HuH-7 (cell line): Measurements from ENCODE around the gene ANKS1A.

Experiments used
- DNase-seq: peaks from one replicate; pipeline ENCODE4 v3.0.0; 2011; ENCODE audit warnings: low spot score

ANKS1A gene

DNA sequence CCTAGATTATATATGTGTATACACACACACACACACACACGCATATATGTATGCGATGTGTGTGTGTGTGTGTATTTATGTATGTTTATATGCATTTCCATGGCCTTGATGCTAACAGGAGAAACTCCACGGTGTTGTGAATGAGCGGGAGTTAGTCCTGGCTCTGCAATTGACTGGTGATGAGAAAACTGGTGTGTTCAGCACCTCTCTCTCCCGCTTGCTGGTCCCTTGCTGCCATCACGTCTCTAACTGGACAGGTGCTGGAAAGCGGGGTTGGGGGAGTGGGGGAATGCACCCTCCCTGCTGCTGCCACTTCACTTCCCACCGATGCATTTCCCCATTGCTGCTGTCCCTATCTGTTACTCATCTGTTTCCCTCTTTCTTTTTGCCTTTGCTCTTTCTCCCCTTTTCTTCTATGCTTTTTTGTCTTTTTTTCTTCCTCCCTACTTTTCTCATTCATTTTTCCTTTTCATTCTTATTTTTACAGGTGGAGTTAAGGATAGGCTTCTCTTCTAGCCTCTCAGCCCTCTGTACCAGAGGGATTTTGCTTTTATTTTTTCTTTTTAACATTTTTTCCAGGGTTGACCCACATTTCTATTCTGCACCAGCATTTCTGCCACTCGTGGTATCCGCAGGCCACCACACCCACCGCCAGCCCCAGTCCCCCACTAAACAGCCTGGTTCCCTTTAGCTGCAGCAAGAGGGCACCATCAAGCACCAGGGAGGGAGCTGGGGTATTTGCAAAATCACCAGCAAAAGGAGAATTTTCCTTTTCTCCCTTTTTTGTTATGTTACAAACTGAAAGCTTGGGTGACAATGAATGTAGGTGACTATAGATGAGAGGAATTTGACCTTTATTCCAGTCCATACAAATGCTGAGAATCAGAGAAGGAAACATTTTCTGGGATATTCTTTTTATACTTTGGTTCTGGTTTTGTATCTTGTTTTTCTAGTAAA is 136.5 kb downstream of the ANKS1A start:
- no peak for DNase-seq

DNA sequence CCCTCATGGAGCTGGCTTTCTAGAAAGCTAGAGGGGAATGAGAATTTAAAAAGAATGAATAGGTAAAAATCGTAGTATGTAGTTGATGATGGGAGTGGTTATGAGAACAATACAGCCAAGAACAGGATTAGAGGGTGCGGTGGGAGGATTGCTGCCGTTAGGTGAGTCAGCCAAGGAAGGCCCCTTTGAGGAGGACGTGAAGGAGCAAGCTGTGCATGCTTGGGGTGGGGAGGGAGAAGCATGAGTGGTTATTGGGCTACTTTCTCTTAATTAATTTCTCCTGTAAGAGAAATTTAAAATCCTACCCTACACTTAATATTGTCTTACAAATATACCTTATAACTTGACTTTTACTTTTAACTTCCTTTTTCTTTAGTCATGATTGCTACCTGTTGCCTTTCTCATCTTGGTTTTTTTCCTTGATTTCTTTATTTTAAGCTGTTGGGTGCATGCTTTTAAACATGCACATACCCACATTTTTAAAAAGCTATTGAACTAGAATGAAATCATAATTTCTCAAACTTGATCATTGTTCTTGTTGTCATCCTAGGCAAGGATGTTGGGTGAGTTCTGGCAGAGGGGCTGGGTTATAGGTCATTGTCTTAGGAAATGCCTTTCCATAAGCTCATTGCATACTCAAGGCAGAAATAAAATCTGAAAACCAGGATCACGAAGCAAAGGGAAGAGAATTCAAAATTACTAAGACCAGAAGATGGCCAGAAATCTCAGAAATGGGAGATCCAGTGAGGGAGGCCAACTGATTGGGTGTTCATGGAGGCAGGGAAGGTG is 137.6 kb downstream of the ANKS1A start:
- DNase-seq: no peak

DNA sequence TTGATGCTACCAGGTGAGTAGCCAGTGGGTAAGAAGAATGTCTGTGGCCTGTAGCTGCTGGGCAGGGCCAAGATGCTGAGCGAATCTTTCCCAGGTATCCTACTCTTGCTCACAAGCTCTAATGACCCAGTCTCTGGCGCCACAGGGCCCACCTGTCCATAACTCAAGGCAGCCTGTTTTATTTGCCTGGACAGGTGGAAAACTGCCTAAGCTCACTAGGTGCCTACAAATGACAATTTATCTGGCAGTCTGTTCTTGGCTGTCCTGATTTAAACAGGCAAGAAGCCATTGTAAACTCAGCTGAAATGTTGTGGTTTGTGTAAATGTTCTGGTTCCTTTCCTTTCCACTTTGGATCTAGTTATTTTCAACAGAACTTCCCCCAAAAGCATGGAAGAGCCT is 138.8 kb downstream of the ANKS1A start:
- no peak for DNase-seq

DNA sequence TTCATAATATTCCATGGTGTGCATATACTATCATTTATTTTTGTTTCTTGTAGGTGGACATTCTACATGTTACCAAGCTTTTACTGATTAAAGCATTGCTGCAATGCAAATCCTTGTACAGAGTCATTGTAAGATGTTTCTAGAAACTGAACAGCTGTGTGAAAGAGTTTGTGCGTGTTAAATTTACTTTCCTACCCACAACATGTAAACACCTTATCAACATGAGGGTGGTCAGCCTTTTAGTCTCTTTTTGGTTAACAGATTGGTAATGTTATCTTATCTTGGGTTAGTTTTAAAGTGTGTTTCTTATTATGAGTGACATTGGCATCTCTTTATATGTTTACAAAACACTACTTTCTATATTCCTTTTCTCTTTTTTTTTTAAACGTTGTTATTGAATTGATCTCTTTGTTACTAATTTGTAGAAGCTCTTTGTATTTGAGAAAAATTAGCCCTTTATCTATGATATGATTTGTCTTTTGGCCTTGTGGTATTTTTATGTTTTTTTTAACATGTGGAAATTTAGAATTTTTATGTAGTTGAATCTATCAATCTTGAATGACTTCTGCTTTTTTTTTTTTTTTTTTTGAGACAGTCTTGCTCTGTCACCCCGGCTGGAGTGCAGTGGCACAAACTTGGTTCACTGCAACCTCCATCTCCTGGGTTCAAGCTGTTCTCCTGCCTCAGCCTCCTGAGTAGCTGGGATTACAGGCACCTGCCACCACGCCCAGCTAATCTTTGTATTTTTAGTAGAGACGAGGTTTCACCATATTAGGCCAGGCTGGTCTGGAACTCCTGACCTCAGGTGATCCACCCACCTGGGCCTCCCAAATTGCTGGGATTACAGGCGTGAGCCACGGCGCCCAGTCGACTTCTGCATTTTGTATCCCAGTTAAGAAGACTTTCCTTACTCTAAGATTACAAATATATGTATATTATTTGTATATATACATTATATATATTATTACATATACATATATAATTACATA is 140.0 kb downstream of the ANKS1A start:
- DNase-seq: no peak

DNA sequence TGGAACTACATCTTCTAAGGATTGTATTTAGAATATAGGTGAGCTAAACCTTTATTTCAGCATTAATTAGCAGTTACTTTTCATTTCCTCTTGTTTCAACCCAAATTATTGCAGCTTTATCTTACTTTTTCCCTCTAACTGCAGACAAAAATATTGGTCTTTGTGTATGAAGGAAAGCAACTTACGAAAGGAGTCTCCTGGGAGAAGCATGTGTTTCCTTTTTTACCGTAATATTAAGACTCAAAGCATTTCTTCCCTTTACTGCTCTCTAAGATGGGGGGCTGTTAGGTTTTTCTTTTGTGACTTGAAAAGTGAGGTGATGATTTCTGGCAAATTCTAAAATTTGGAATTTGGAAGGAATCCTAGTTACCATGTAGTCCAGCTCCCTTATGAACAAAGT is 141.0 kb downstream of the ANKS1A start:
- DNase-seq: no peak

DNA sequence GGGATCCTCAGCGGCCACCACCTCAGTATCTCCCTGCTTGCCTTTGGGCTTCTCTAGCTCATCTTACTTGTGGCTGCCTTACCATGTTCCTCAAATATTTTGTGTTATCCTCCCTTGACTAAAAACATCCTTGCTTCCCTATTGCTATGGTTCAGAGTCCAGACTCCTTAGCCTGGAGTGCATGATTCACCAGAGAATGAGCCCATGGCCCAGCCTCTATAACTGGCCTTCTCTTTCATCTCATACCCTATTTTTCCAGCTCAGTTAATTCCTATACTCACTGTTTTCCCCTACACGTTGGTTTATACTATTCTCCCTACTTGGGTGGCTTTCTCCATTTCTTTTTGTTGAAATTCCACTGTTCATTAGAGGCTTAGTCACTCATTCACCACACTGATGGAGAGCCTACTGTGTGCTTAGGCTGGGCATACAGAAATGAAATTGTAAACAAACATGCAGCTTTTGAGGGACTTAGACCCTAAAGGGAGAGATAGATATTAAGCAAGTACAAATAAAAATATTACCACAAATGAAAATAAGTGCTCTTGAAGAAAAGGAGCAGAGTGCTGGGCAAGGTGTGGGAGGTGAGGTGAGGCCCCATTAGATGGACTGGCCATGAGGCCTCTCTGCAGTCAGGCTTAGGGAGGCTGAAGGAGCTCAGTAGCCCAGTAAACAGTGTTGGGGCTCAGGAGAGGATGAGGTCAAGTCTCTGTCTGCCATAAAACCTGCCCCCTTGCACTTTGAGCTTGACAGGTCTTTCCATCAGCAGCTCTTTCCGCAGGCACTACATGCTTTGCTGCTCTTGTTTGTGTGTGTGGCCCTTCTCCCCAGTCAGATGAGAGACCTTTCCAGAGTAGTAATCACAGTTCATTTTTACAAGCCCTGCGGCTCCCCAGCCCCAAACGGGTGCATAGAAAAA is 142.8 kb downstream of the ANKS1A start:
- no peak for DNase-seq

DNA sequence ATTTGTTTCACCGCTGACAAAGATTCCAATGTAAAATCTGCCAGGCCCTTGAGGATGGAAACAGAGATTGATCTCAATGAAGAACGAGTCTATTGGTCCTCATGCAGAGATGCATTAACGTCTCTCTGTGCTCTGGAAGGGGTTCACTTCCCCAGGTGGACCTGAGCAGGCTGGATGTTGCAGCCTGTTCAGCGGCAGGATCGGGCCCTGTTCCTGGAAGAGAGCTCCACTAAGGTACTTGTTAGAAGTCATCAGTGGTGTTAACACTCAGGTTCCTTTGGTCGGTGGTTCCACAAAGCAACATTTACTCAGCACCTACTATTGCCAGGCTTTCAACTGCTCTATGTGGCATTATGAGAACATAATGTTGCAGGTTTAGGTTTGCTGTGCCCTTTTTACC is 144.6 kb downstream of the ANKS1A start:
- no peak for DNase-seq

DNA sequence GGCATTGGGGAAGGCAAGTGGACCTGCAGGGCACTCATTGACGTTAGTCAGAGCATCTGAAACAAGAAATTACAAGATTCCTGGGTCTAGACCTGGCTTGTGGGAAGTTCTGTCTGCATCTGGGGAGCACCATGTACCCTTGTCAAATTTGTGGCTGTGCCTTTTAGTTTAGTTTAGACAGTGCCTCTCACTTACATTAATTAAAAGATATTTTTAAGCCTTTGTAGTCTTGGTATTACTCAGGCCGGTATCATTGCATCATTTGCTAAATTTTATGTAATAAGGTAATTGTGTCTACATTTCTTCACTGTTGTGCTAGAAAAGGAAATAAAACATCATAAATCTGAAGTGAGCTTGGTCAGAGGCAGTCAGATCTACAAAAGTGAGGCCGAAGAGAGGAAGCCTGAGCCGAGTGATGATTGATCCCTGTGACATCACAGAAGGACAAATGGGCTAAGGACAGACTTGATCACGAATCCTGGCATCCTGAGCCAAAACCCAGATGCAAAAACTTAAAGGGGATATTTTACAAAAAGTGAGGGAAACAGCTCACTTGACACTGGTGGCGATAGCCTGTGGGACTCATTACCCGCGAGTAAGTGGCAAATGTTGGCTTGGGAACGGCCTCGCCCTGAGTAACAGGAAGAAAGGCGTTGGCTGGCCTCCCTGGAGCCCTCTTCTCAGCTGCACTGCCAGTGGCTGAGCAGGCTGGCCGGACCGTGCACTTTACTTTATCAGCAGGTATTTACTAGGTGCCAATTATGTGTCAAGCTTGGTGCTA is 145.5 kb downstream of the ANKS1A start:
- DNase-seq: no peak

DNA sequence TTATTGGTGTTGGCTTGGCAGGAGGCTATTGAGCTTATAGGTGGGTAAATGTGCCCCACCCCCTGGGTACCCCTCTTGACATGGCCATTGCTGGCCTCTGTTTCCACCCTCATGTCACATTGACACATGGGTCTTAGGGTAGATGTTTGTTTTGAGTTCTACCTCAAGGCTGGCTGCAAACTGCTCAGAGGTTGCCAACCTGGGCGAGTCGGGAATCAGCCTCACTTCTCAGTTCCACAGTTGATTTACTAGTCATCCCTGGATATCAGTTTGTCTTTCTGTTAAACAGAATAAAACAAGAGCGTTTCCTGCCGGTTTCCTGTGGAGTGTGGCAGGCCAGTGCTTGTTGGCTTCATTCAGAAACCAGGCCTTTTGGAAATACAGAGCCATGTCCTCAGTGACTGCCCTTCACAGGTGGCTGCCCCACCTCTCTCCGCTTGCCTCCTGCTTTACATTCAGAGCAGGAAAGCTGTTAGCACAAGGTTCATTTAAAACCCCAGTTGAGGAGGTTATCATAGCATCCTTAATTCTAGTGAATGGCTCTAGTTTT is 146.5 kb downstream of the ANKS1A start:
- no peak for DNase-seq

DNA sequence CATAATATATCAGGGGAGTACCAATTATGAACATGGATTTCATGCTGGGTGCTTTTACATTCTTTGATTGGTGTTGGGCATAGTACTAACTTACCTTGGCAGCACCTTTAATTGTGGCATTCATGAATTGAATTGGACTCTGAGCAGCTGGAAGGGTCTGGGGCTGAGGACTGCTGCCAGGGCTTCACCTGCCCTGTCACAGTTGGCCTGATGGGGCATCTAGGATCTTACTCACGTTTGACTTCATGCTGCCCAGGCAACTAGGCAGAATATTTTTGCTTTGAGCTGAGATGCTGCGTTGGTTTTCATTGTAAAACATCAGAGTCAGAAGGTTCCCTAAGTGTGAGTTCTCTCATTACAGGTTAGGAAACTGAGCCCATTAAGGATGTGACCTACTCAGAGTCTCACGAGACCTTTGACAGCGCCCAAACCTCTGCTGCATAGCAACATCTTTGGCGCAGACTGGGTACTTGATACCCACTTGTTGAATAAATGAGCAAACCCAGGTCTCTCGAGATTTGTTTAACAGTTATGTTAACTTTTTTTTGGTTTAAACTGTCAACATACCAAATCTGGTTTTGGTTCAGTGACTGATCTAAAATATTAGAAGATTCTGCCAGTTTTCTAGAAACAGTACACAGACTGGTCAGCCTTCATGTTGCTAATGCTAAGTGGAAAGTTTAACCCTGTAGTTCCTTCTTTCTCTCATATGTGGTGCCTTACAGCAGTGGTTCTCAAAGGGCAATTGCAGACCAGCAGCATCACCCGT is 147.2 kb downstream of the ANKS1A start:
- no peak for DNase-seq

DNA sequence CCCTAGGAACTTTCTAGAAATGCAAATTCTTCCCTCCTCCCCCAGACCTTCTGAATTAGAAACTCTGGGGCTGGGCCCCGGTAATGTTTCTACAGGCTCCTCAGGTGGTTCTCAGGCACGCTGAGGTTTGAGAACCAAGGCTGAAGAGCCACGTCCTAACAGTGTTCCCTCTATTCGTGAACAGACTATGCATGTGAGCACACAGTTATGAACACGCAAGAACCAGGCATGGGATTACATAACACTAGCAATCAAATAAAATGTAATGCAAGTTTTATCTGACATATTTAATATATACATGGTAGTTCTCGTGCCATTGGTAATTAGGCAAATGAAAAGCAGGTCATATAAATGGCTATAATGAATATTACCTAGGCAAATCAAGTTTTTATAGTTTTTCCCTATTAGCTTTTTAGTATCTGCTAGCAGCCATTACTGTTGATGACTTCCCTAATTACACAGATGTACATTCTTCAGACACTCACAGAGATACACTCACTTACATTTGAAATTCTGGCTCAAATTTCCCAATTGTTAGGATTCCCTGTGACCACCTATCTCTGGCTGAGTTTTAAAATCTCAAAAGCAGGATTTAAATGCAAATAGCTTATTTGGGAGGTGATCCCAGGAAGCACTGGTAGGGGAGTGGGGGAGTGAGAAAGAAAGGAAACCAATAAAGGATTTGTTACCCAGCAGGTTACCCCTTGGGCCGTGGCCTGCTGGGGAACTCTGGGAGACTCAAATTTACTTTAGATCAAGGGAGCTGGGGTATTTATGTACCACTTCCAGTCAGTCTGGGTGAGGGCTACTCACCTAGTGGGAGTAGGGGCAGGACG is 148.0 kb downstream of the ANKS1A start:
- no peak for DNase-seq

DNA sequence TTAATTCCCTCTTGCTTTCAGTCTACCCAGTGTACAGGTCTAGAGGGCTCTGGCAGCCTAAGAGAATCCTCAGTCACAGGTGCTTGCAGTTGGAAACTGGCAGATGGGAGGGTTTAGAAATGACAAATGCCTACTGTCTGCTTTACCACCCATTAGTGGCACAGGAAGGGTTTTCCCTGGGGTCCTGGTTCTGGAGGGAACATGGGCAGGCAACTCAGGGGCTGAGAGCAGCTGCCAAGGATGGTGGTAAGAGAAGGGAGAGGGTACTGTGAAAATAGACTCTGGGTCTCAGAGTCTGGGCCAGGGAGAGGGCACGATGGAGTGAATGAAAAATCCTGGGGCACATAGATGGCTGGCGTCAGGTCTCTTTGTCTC is 148.6 kb downstream of the ANKS1A start:
- no peak for DNase-seq

DNA sequence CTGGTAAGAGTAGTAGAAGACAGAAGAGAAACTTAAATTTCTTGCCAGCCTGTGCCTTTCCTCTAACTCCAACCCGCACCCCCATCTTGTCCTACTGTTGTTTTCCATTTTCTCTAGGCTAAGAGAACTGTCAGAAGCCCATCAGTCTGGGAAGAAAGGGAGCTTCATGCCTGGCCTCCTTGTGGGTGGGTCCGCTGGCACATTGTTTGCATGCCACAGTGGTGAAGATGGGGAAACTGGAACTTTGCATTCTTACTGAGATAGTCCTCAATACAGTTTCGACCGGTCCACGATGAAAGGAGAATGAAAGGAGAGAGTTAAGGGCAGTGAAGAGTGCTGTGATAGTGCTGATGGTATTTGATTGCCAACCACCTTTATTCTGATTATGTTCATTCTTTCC is 149.0 kb downstream of the ANKS1A start:
- no peak for DNase-seq

DNA sequence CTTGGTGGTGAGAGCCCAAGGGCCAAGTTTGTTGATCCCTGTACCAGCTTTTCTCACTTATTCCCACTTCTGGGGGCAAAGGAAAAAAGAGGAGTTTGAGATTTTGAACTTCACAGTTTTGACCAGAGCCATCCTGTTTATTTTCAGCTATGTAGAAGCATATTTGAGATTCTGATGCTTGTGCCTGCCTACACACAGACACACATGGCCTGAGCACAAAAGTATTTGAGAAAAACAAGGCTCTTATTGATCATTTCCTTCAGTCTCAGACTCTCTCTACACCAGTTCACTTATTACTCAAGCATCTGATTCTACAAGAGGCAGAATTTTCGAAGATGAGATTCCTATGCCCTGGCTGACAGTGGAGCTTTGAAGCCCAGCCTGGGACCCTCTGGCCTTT is 151.3 kb downstream of the ANKS1A start:
- no peak for DNase-seq

DNA sequence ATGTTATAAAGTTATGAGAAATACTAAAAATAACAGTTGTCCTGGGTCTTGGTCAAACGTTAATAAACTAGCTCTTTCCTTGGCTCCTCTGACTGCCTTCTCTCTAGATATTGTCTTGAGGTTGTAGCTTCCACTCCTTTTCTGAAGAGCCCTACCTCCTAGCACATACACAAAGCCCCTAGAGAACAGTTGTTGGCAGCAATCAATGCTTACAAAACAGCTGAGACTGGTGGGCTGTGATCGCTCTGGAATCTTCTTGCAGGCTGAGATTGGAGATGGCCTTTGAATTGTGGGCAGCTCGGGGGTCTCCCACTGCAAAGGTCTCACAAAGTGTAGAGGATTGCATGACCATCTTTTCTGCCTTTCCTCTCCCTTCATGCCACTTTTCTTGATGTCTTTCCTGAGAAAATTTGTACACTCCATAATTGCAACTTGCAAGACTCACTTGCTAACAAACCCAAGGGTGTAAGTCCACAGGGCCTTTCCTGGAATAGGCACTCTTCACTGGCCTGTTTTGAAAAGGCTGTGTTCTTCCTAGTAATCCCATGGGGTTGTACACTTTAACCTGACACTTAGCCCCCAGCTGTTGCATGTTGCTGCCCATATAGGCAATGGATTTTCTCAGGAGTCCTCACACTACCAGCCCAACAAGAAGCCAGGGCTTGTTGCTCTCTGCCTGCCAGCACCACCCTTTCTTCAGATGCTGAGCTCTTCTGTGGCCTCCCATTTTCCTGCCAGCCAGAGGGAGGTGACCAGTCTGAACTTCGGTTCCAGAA is 152.2 kb downstream of the ANKS1A start:
- no peak for DNase-seq

DNA sequence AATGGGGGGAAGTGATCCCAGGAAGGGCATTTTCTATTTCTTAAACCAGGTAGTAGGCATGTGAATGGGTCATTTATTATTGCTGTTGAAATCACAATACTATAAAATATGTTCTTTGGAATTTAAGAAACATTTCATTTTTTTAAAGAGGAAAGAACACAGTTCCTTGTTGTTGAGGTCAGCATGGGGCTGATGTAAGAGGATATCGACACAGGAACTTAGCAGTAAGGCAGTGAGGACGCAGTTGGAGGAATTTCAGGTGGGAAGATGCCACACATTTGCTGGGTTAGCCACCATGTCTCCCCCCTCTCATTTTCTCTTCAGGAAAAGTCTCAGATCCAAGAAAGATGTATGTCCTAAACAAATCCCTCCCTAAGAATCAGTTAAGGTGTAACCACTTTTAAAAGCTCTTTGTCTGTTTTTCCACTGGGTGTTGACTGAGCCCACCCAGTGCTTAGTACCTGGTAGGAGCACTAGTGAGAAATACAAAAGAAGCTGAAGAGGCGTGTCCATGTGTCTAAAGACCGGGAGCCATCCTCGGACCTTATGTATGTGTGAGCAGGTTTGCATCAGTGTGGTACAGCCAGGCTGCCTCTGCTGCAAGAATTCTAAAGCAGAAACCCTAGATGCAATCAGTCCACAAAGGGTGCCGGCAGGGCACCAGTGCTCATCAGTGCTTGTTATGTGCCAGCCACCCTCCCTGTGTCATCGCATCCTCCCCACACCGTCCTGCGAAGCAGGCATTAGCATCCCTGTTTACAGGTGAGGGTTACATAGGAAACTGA is 153.2 kb downstream of the ANKS1A start:
- no peak for DNase-seq
